SK-N-SH treated with all-trans-retinoic acid at 6 μM for 48 hours (cell line): ENCODE data around the gene PROZ.

ENCODE experiments used
- ATAC-seq: fragments of 200-7000 bp; cut with Tn5 transposase; 3 replicates; pipeline ENCODE4 v1.9.1; 2020; ENCODE audit warnings: mild to moderate bottlenecking, moderate library complexity
- ARNTL ChIP-seq: fragments of 450-650 bp; formaldehyde crosslinking; IDR thresholded peaks from 2 replicates; pipeline ENCODE4 v1.5.0; 2020; ENCODE audit warnings: low read depth, mild to moderate bottlenecking, moderate library complexity, borderline replicate concordance
- CREB5 ChIP-seq: fragments of 250-450 bp; sonication (Bioruptor Pico); IDR thresholded peaks from 2 replicates; pipeline ENCODE4 v1.5.1; 2020; ENCODE audit warnings: low read depth, mild to moderate bottlenecking, moderate library complexity
- CSRNP3 ChIP-seq: fragments of 250-450 bp; sonication (Bioruptor Pico); IDR thresholded peaks from 2 replicates; pipeline ENCODE4 v1.5.1; 2021; ENCODE audit warnings: mild to moderate bottlenecking, moderate library complexity
- ESRRG ChIP-seq: fragments of 250-450 bp; sonication (Bioruptor Pico); IDR thresholded peaks from 2 replicates; pipeline ENCODE4 v1.6.1; 2021; ENCODE audit warnings: mild to moderate bottlenecking
- GLIS3 ChIP-seq: fragments of 250-450 bp; sonication (Bioruptor Pico); IDR thresholded peaks from 2 replicates; pipeline ENCODE4 v1.5.0; 2020; ENCODE audit warnings: mild to moderate bottlenecking, moderate library complexity
- PATZ1 ChIP-seq: fragments of 250-450 bp; sonication (Bioruptor Pico); IDR thresholded peaks from 2 replicates; pipeline ENCODE4 v1.8.0; 2020; ENCODE audit warnings: mild to moderate bottlenecking, moderate library complexity, borderline replicate concordance
- PPARA ChIP-seq: fragments of 250-450 bp; sonication (Bioruptor Pico); IDR thresholded peaks from 2 replicates; pipeline ENCODE4 v1.5.0; 2020; ENCODE audit warnings: mild to moderate bottlenecking, borderline replicate concordance
- SNAI2 ChIP-seq: fragments of 250-450 bp; sonication (Bioruptor Pico); IDR thresholded peaks from 2 replicates; pipeline ENCODE4 v1.5.0; 2020; ENCODE audit warnings: mild to moderate bottlenecking, moderate library complexity
- TCF4 ChIP-seq: fragments of 250-450 bp; sonication (Bioruptor Pico); IDR thresholded peaks from 2 replicates; pipeline ENCODE4 v1.8.0; 2021; ENCODE audit warnings: mild to moderate bottlenecking, moderate library complexity, borderline replicate concordance
- TOX ChIP-seq: fragments of 250-450 bp; sonication (Bioruptor Pico); IDR thresholded peaks from 2 replicates; pipeline ENCODE4 v1.8.0; 2021; ENCODE audit warnings: mild to moderate bottlenecking, moderate library complexity, borderline replicate concordance
- TSHZ2 ChIP-seq: fragments of 250-450 bp; sonication (Bioruptor Pico); IDR thresholded peaks from 2 replicates; pipeline ENCODE4 v1.5.0; 2020; ENCODE audit warnings: mild to moderate bottlenecking, moderate library complexity
- ZC3H10 ChIP-seq: fragments of 250-450 bp; sonication (Bioruptor Pico); IDR thresholded peaks from 2 replicates; pipeline ENCODE4 v1.5.1; 2021; ENCODE audit warnings: mild to moderate bottlenecking, moderate library complexity
- ZFP3 ChIP-seq: fragments of 250-450 bp; sonication (Bioruptor Pico); IDR thresholded peaks from 2 replicates; pipeline ENCODE4 v1.5.0; 2020; ENCODE audit warnings: mild to moderate bottlenecking, moderate library complexity
- ZFP30 ChIP-seq: fragments of 450-650 bp; formaldehyde crosslinking; IDR thresholded peaks from 2 replicates; pipeline ENCODE4 v1.5.0; 2022; ENCODE audit warnings: mild to moderate bottlenecking, moderate library complexity
- ZNF565 ChIP-seq: fragments of 450-650 bp; formaldehyde crosslinking; conservative IDR thresholded peaks from 2 replicates; pipeline ENCODE4 v1.5.0; 2020; ENCODE audit warnings: low read depth, mild to moderate bottlenecking, moderate library complexity
- ZNF70 ChIP-seq: fragments of 450-650 bp; formaldehyde crosslinking; IDR thresholded peaks from 2 replicates; pipeline ENCODE4 v1.5.0; 2020; ENCODE audit warnings: mild to moderate bottlenecking, moderate library complexity
- ZNF8 ChIP-seq: fragments of 450-650 bp; formaldehyde crosslinking; IDR thresholded peaks from 2 replicates; pipeline ENCODE4 v1.5.0; 2020; ENCODE audit warnings: mild to moderate bottlenecking, moderate library complexity
- TF ChIP-seq, protein P1 (sequence below): fragments of 250-450 bp; sonication (Bioruptor Pico); IDR thresholded peaks from 2 replicates; pipeline ENCODE4 v1.8.0; 2021; ENCODE audit warnings: low read depth, mild to moderate bottlenecking, moderate library complexity, borderline replicate concordance

PROZ gene

DNA sequence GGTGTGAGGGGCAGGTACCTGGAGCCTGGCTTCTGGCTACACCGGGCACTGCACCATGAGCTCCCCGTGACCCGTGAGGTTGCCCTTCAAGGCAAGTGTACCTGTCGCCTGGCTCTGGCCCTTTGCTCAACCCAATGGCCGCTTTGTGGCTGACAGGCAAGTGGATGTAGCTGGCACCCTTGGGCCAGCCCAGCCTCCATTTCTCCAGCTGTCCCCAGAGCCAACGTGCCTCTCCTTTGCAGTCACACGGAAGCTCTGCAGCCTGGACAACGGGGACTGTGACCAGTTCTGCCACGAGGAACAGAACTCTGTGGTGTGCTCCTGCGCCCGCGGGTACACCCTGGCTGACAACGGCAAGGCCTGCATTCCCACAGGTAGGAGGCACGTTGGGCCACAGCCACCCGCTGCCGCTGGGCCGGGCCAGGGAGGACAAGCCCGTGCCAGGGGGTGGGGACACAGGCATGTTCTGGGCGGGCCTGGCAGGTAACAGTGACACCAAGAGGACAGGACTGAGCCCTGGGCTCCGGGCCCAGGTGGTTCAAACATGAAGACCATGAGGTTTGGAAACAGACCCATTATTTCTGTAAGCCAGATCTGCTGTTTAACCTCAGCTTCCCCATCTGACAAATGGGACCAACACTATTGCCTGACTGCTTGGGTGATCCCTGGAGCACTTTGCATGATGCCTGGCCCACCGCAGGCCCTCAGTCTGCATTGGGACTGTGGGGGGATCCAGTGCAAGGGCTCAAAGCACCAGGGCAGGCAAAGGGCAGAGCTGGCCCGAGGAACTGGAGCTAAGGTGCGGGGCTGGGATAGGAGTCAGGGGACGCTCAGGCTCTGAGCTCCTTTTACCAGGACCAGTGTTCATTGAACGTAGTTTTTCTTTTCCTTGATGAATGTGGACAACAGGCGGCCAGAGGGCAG, 17.5 kb upstream of the PROZ start (continued):
- TF ChIP-seq, protein P1, sequence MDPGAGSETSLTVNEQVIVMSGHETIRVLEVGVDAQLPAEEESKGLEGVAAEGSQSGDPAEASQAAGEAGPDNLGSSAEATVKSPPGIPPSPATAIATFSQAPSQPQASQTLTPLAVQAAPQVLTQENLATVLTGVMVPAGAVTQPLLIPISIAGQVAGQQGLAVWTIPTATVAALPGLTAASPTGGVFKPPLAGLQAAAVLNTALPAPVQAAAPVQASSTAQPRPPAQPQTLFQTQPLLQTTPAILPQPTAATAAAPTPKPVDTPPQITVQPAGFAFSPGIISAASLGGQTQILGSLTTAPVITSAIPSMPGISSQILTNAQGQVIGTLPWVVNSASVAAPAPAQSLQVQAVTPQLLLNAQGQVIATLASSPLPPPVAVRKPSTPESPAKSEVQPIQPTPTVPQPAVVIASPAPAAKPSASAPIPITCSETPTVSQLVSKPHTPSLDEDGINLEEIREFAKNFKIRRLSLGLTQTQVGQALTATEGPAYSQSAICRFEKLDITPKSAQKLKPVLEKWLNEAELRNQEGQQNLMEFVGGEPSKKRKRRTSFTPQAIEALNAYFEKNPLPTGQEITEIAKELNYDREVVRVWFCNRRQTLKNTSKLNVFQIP (CRISPR knock-in tag) = no peak
- TF ChIP-seq ZNF565 (CRISPR knock-in tag) (no peak), ZC3H10 (CRISPR knock-in tag) (no peak), ARNTL (CRISPR knock-in tag) (no peak), TOX (CRISPR knock-in tag) (no peak), CREB5 (CRISPR knock-in tag) (no peak), PPARA (CRISPR knock-in tag) (no peak)

DNA sequence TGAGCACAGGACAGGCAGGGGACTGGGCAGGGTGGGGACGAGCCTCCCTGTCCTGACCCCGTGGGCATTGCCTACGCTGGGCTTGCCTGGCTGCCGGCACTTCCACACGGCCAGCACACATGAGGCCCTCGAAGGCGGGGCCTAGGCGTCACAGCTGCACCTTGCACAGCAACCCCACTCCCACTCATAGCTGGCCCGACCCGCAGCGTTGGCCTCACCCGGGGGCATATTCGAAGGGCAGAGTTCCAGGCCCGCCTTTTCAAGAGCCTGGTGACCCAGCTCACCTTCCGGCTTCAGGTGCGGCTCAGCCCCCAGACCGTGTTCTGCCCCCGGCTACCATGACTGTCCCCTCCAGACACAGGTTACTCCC, 16.9 kb upstream of the PROZ start:
- TF ChIP-seq PATZ1 = no peak
- TF ChIP-seq ZNF8 (CRISPR knock-in tag) = no peak
- no peak for TF ChIP-seq SNAI2 (CRISPR knock-in tag)
- no peak for TF ChIP-seq ZNF565 (CRISPR knock-in tag)
- TF ChIP-seq CSRNP3 = no peak
- no peak for TF ChIP-seq CREB5 (CRISPR knock-in tag)
- no peak for TF ChIP-seq ZNF70 (CRISPR knock-in tag)
- no peak for TF ChIP-seq PPARA (CRISPR knock-in tag)
- no peak for TF ChIP-seq ZC3H10 (CRISPR knock-in tag)
- no peak for TF ChIP-seq TCF4
- no peak for TF ChIP-seq TSHZ2 (CRISPR knock-in tag)
- TF ChIP-seq ZFP3 = no peak
- TF ChIP-seq GLIS3 (CRISPR knock-in tag) = no peak

DNA sequence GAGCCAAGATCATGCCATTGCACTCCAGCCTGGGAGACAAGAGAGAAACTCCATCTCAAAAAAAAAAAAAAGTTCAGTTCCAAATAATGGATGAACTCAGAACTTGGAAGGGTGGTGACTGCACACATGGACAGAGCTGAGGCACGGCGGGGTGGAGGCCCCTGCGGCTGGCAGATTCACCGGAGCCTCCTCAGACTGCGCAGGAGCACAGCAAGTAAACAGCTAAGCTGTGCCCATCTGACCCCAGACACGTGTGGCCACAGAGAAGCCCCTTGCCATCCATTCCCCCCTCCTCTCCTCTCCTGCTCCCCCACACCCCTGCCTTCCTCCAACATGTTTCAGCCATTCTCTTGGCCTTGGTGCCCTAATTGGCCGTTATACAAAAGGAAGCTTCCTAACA, 15.6 kb upstream of the PROZ start:
- ATAC-seq = no peak
- TF ChIP-seq ESRRG (CRISPR knock-in tag) (no peak), TOX (CRISPR knock-in tag) (no peak), TSHZ2 (CRISPR knock-in tag) (no peak), ZFP30 (CRISPR knock-in tag) (no peak), TCF4 (no peak), ZNF565 (CRISPR knock-in tag) (no peak), ZC3H10 (CRISPR knock-in tag) (no peak), CREB5 (CRISPR knock-in tag) (no peak), SNAI2 (CRISPR knock-in tag) (no peak)
- TF ChIP-seq, protein P1 (CRISPR knock-in tag) = no peak

More for the DNA sequence above, 16.9 kb upstream of the PROZ start:
- ATAC-seq = no peak
